ENCODE measurements around the gene SORCS2. TPM values are rescaled to one million over a fixed set of nuclear protein-coding genes. Genes with fewer than 3 reads are reported as not detected.

The SORCS2 gene
- total RNA-seq, 4 donors from 2014 or later: 1.1 to 2.5 (median 2.0) TPM

DNA sequence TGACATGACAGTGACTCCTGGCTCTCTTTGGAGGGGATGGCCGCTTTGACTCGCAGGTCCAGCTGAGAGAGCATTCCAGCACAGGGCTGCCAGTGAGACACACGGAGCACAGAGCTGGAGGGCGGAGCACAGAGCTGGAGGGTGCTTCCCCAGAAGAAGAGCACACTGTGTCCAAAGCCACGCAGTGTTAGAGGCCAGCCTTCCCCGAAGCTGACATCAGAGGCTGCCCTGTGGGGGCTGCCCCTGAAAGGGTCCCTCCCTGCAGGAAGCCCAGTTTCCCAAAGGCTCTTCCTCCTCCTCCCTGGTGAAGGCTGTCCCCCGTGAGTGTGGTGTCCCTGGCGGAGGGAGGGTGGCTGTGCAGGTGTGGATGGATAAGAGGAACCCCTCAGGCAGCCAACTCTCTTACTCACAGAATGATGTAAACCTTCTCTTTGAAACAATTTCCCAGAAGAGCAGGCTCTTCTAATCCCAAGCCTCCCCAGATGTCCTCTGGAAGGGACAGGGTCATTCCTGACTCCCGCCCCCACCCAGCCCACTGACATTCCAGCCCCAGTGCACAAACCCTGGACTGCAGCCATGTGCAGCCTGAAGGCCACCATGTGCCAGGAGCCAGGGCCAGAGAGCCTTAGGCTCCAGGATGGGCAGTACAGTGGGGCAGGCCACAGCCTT is 189.0 kb downstream of the SORCS2 start:
- intact Hi-C loops (cut with DNase I): no loop called here
- DNase-seq: no peak
- no peaks in the 10 kb centered on the region for H3K36me3 ChIP-seq
- 38 to 51% methylated on average over 7 to 8 of the region's 9 CpGs for WGBS, 2 donors
- no peak overlapping the region for H3K4me3 ChIP-seq
- no peak overlapping the region for H3K27ac ChIP-seq
- TF ChIP-seq, protein P1, sequence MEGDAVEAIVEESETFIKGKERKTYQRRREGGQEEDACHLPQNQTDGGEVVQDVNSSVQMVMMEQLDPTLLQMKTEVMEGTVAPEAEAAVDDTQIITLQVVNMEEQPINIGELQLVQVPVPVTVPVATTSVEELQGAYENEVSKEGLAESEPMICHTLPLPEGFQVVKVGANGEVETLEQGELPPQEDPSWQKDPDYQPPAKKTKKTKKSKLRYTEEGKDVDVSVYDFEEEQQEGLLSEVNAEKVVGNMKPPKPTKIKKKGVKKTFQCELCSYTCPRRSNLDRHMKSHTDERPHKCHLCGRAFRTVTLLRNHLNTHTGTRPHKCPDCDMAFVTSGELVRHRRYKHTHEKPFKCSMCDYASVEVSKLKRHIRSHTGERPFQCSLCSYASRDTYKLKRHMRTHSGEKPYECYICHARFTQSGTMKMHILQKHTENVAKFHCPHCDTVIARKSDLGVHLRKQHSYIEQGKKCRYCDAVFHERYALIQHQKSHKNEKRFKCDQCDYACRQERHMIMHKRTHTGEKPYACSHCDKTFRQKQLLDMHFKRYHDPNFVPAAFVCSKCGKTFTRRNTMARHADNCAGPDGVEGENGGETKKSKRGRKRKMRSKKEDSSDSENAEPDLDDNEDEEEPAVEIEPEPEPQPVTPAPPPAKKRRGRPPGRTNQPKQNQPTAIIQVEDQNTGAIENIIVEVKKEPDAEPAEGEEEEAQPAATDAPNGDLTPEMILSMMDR (IDR thresholded peaks at IDR 0.05): peak in 1 of 6 experiments; percentile 18
- TF ChIP-seq POLR2A (IDR thresholded peaks at IDR 0.05): no peak
- H3K4me1 ChIP-seq: peaks cover 0 to 17% (median 0%) of the 10 kb centered on the region in 3 donors
- peaks cover 0 to 42% (median 0%) of the 10 kb centered on the region in 4 donors for H3K27me3 ChIP-seq
- no peaks in the 10 kb centered on the region for H3K9me3 ChIP-seq

DNA sequence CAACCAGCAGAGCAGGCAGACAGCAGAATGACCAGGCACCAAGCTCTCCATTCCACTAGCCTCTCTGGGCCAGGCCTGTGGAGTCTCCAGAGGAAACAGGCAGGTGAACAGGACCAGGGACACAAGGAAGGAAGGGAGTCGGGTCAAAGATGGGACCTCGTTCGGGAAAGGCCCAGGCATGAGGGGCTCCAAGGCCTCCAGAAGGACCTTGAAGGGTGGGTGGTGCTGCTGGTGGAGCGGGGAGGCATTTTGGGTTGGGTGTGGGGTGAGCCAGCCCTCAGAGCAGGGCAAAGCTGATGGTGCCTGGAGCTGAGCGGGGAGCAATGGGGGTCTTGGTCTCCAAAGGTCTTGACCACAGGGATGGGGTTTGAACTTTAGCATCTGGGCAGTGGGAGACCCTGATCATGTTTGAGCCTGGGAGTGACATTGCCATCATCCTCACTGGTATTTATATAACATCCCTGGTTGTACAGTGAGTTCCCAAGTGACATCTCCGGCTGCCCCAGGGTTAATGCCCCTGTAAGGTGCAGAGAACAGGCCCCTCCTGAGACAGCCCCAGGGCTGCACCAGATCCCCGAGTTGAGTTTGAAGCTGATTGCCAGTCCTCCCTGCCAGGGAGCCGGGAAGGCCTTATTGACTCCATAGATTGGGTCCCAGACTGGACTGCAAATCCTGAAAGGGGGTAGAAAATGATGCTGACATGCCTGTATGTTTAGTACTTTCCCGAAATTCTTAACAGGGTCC is 189.7 kb downstream of the SORCS2 start:
- TF ChIP-seq POLR2A (IDR thresholded peaks at IDR 0.05): no peak
- TF ChIP-seq, protein P1 (IDR thresholded peaks at IDR 0.05): no peak
- peaks cover 0 to 42% (median 0%) of the 10 kb centered on the region in 4 donors for H3K27me3 ChIP-seq
- no peak overlapping the region for H3K4me3 ChIP-seq
- H3K27ac ChIP-seq: no peak overlapping the region
- intact Hi-C loops (cut with DNase I): no loop called here
- H3K36me3 ChIP-seq: no peaks in the 10 kb centered on the region
- H3K4me1 ChIP-seq: peaks cover 0 to 12% (median 0%) of the 10 kb centered on the region in 3 donors
- WGBS, 2 donors: 78 to 81% methylated on average over 5 to 7 of the region's 9 CpGs
- DNase-seq: no peak
- no peaks in the 10 kb centered on the region for H3K9me3 ChIP-seq

- Histone ChIP-seq H3K36me3 (no peaks in the 10 kb centered on the region), H3K9me3 (no peaks in the 10 kb centered on the region), H3K27ac (no peak overlapping the region), H3K4me3 (no peak overlapping the region), H3K27me3 (peaks cover 0 to 37% (median 0%) of the 10 kb centered on the region in 4 donors), H3K4me1 (peaks cover 0 to 12% (median 0%) of the 10 kb centered on the region in 3 donors)
- 77 to 93% methylated on average over 7 to 8 of the region's 8 CpGs for WGBS, 2 donors
- DNase-seq: no peak
- intact Hi-C loops (cut with DNase I): no loop called here
- no peak for TF ChIP-seq POLR2A (IDR thresholded peaks at IDR 0.05)
- TF ChIP-seq, protein P1 (IDR thresholded peaks at IDR 0.05): no peak
Measured at GRCh38 chr4:7382634-7383014, 190.3 kb downstream of the SORCS2 start.

GRCh38 chr4:7383266-7383665 is 190.9 kb downstream of the SORCS2 start:
- Histone ChIP-seq H3K4me3 (no peak overlapping the region), H3K9me3 (no peaks in the 10 kb centered on the region), H3K27ac (no peak overlapping the region), H3K27me3 (peaks cover 0 to 31% (median 0%) of the 10 kb centered on the region in 4 donors), H3K4me1 (peaks cover 0 to 12% (median 0%) of the 10 kb centered on the region in 3 donors), H3K36me3 (no peaks in the 10 kb centered on the region)
- no peak for DNase-seq
- intact Hi-C loops (cut with DNase I): no loop called here
- WGBS, 2 donors: 56 to 78% methylated on average over 5 of the region's 8 CpGs
- TF ChIP-seq POLR2A (IDR thresholded peaks at IDR 0.05): no peak
- TF ChIP-seq, protein P1 (IDR thresholded peaks at IDR 0.05): no peak

Data from esophagus squamous epithelium (tissue), 5 donors.